MV-4-11 (cell line): ENCODE results near the gene FAM13C.
"Not testable (repeated sequence)": the region's sequence is repeated elsewhere in the genome, so short reads cannot be mapped to it uniquely, and the experiment has no call there.

Experiments
- DNase-seq: peaks from one replicate; lab custom pipeline; 2025; lab: John Stamatoyannopoulos, UW

Gene FAM13C

GRCh38 chr10:59229441-59229840 is 132.9 kb downstream of the FAM13C start:
- no peak for DNase-seq

GRCh38 chr10:59227136-59227673 is 135.1 kb downstream of the FAM13C start:
- DNase-seq = no peak

- no peak for DNase-seq
Observed at GRCh38 chr10:59225211-59225610, 137.1 kb downstream of the FAM13C start.

GRCh38 chr10:59223597-59223996 is 138.8 kb downstream of the FAM13C start:
- not testable (repeated sequence) for DNase-seq

- no peak for DNase-seq
Observed at GRCh38 chr10:59222788-59223187, 139.6 kb downstream of the FAM13C start.

GRCh38 chr10:59216178-59216869 is 146.0 kb downstream of the FAM13C start:
- no peak for DNase-seq

- no peak for DNase-seq
Observed at GRCh38 chr10:59214160-59214559, 148.2 kb downstream of the FAM13C start.

GRCh38 chr10:59212301-59212798 is 150.0 kb downstream of the FAM13C start:
- no peak for DNase-seq

- DNase-seq = no peak
Observed at GRCh38 chr10:59206204-59206720, 156.1 kb downstream of the FAM13C start.
